PFSK-1 (cell line): ENCODE results near the gene COA7.

Source experiments
- REST ChIP-seq, 2 experiments: IDR thresholded peaks; 2 replicates each; pipeline versions ENCODE4 v1.6.1 to v1.8.0; 2011 to 2012; ENCODE audit warnings: low read depth in 2 of 2, low read length in 2 of 2, control low read depth in 1 of 2, inconsistent platforms in 1 of 2, mild to moderate bottlenecking in 1 of 2, moderate library complexity in 1 of 2; ENCODE audit not compliant: insufficient read depth in 1 of 2
- TAF1 ChIP-seq: IDR thresholded peaks from 2 replicates; pipeline ENCODE4 v1.6.1; 2012; ENCODE audit warnings: low read length, control low read depth, borderline replicate concordance; ENCODE audit not compliant: insufficient read depth

- no peak for TF ChIP-seq REST (IDR thresholded peaks at IDR 0.05; ENCODE audit: insufficient read depth in 1 of 2, low read depth in 2 of 2, low read length in 2 of 2)
- TF ChIP-seq TAF1 = no peak
These were observed 23.4 kb downstream of the COA7 start for GRCh38 chr1:52674497-52675384.
